Mesothelial cell of epicardium (in vitro differentiated cells): Measurements from ENCODE around the gene IRGC. TPM values are rescaled to one million over a fixed set of nuclear protein-coding genes. Genes with fewer than 3 reads are reported as not detected.

Source experiments
- DNase-seq, 2 experiments: peaks; one replicate each; pipeline ENCODE4 v3.0.0; 2021; ENCODE audit warnings: low spot score in 2 of 2; ENCODE audit not compliant: unreplicated experiment in 2 of 2
- H3K27ac Mint-ChIP-seq: 2 replicates; pipeline ENCODE4 v1.8.0; 2021; ENCODE audit warnings: mixed read lengths
- H3K27me3 Mint-ChIP-seq: 2 replicates; pipeline ENCODE4 v1.8.0; 2021; ENCODE audit warnings: low read depth, mixed read lengths
- H3K36me3 Mint-ChIP-seq: 2 replicates; pipeline ENCODE4 v1.8.0; 2021; ENCODE audit warnings: mixed read lengths
- H3K4me1 Mint-ChIP-seq: 2 replicates; pipeline ENCODE4 v1.8.0; 2021; ENCODE audit warnings: mixed read lengths
- H3K4me3 Mint-ChIP-seq: 2 replicates; pipeline ENCODE4 v1.8.0; 2021; ENCODE audit warnings: mild to moderate bottlenecking, moderate library complexity, mixed read lengths
- H3K9me3 Mint-ChIP-seq: 2 replicates; pipeline ENCODE4 v1.8.0; 2021; ENCODE audit warnings: mixed read lengths
- total RNA-seq: library from RNA; stranded (reverse); gene quantifications from 3 replicates; pipeline ENCODE4 v1.2.1, GENCODE V29; 2021
- TF ChIP-seq, protein P1 (sequence below): fragments of 200-600 bp; sonication (generic); IDR thresholded peaks from one replicate; pipeline ENCODE4 v1.5.0; 2021; ENCODE audit warnings: antibody characterized with exemption; ENCODE audit not compliant: unreplicated experiment

IRGC gene
- total RNA-seq, 1 donor from 2014 or later = not detected

DNA sequence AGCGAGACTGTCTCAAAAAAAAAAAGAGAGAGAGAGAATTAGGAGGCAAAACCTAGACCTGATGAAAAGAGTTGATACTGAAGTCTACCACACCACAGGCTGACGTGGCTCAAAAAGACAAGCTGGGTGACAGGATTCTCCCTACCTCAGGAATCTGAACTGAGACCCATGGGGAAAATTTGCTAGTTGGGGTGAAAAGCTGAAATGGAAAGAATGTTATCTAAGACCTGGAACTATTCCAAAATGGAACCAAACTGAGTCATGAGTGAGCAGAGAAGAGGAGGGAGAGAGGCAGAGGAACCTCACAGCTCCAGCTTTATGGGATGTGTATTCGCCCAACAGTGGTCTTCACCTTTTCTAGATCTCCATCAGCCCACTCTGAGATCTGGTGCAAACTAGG is 27.2 kb downstream of the IRGC start:
- no peak overlapping the region for H3K27ac Mint-ChIP-seq
- no peak overlapping the region for H3K4me3 Mint-ChIP-seq
- TF ChIP-seq, protein P1, sequence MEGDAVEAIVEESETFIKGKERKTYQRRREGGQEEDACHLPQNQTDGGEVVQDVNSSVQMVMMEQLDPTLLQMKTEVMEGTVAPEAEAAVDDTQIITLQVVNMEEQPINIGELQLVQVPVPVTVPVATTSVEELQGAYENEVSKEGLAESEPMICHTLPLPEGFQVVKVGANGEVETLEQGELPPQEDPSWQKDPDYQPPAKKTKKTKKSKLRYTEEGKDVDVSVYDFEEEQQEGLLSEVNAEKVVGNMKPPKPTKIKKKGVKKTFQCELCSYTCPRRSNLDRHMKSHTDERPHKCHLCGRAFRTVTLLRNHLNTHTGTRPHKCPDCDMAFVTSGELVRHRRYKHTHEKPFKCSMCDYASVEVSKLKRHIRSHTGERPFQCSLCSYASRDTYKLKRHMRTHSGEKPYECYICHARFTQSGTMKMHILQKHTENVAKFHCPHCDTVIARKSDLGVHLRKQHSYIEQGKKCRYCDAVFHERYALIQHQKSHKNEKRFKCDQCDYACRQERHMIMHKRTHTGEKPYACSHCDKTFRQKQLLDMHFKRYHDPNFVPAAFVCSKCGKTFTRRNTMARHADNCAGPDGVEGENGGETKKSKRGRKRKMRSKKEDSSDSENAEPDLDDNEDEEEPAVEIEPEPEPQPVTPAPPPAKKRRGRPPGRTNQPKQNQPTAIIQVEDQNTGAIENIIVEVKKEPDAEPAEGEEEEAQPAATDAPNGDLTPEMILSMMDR = no peak
- no peaks in the 10 kb centered on the region for H3K4me1 Mint-ChIP-seq
- H3K36me3 Mint-ChIP-seq = peaks cover 56% of the 10 kb centered on the region
- DNase-seq = no peak
- no peaks in the 10 kb centered on the region for H3K27me3 Mint-ChIP-seq
- no peaks in the 10 kb centered on the region for H3K9me3 Mint-ChIP-seq

- no peaks in the 10 kb centered on the region for H3K27me3 Mint-ChIP-seq
- H3K36me3 Mint-ChIP-seq = peaks cover 50% of the 10 kb centered on the region
- TF ChIP-seq, protein P1 = no peak
- no peak for DNase-seq
- no peak overlapping the region for H3K27ac Mint-ChIP-seq
- no peak overlapping the region for H3K4me3 Mint-ChIP-seq
- H3K4me1 Mint-ChIP-seq = no peaks in the 10 kb centered on the region
- H3K9me3 Mint-ChIP-seq = no peaks in the 10 kb centered on the region
Measured at GRCh38 chr19:43747557-43748204, 31.8 kb downstream of the IRGC start.

GRCh38 chr19:43748205-43748594 is 32.3 kb downstream of the IRGC start:
- no peak for DNase-seq
- no peaks in the 10 kb centered on the region for H3K27me3 Mint-ChIP-seq
- TF ChIP-seq, protein P1 = no peak
- H3K27ac Mint-ChIP-seq = no peak overlapping the region
- H3K36me3 Mint-ChIP-seq = peaks cover 48% of the 10 kb centered on the region
- no peaks in the 10 kb centered on the region for H3K9me3 Mint-ChIP-seq
- no peak overlapping the region for H3K4me3 Mint-ChIP-seq
- H3K4me1 Mint-ChIP-seq = peaks cover 4% of the 10 kb centered on the region

DNA sequence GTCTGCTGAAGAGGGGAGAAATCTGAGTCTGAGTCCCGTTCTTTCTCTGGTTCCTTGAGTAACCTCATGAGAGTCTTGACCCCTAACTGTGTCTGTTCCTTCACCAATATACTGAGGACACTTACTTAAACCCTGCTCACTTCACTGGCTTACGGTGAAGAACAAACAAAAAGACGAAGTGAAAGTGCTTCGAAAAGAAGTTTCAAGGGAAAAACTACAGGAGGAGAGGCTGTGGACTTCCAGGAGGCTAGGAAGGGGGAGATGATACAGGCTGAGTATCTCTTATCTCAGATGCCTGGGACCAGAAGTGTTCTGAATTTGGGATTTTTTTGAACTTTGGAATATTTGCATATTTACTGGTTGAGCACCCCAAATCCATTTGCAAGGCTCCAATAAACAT is 32.8 kb downstream of the IRGC start:
- no peak for DNase-seq
- Mint-ChIP-seq H3K27ac (no peak overlapping the region), H3K4me1 (peaks cover 7% of the 10 kb centered on the region), H3K27me3 (no peaks in the 10 kb centered on the region), H3K36me3 (peaks cover 46% of the 10 kb centered on the region), H3K9me3 (no peaks in the 10 kb centered on the region), H3K4me3 (no peak overlapping the region)
- TF ChIP-seq, protein P1 = no peak

GRCh38 chr19:43749152-43749551 is 33.3 kb downstream of the IRGC start:
- Mint-ChIP-seq H3K9me3 (no peaks in the 10 kb centered on the region), H3K4me3 (no peak overlapping the region), H3K27ac (no peak overlapping the region), H3K4me1 (peaks cover 12% of the 10 kb centered on the region), H3K27me3 (no peaks in the 10 kb centered on the region), H3K36me3 (peaks cover 42% of the 10 kb centered on the region)
- no peak for DNase-seq
- TF ChIP-seq, protein P1 = no peak

GRCh38 chr19:43749898-43750297 is 34.0 kb downstream of the IRGC start:
- Mint-ChIP-seq H3K9me3 (no peaks in the 10 kb centered on the region), H3K4me3 (no peak overlapping the region), H3K27me3 (no peaks in the 10 kb centered on the region), H3K36me3 (peaks cover 37% of the 10 kb centered on the region), H3K4me1 (peaks cover 15% of the 10 kb centered on the region), H3K27ac (no peak overlapping the region)
- DNase-seq = no peak
- TF ChIP-seq, protein P1 = no peak
